OCI-LY7 (cell line): ENCODE results near the gene TNS3. TPM values are rescaled to one million over a fixed set of nuclear protein-coding genes. Genes with fewer than 3 reads are reported as not detected.

Source experiments
- BruUV-seq: library from RNA; stranded (reverse); fragments of 400-500 nt; replicated peaks from 2 replicates; lab custom pipeline; 2021; lab: Mats Ljungman, UMichigan
- CTCF ChIA-PET: fragments of 300-600 bp; sonication (Branson Sonifier 250); formaldehyde crosslinking; loops from one replicate; lab custom pipeline; 2022; ENCODE audit warnings: antibody characterized with exemption; ENCODE audit not compliant: unreplicated experiment; lab: Charles Lee
- POLR2A ChIA-PET: fragments of 300-600 bp; sonication (Branson Sonifier 250); formaldehyde crosslinking; loops from one replicate; lab custom pipeline; 2022; ENCODE audit warnings: antibody characterized with exemption; lab: Charles Lee
- DNase-seq: peaks from one replicate; pipeline ENCODE4 v3.0.0-alpha.2; 2015; ENCODE audit warnings: low spot score
- H2AFZ ChIP-seq: fragments of 200-600 bp; sonication (generic), shearing (Covaris generic); 2 replicates; pipeline ENCODE4 v1.6.1; 2014; ENCODE audit warnings: mild to moderate bottlenecking, antibody characterized with exemption, low read length, moderate library complexity
- H3K27ac ChIP-seq: fragments of 200-600 bp; sonication (generic); 2 replicates; pipeline ENCODE4 v1.5.1; 2014; ENCODE audit warnings: mixed run types, low read depth, mild to moderate bottlenecking, moderate library complexity, low read length, inconsistent platforms; ENCODE audit not compliant: poor library complexity, severe bottlenecking
- H3K36me3 ChIP-seq: fragments of 200-600 bp; sonication (generic); 2 replicates; pipeline ENCODE4 v1.6.1; 2014; ENCODE audit warnings: mild to moderate bottlenecking, antibody characterized with exemption, low read length, moderate library complexity, mixed read lengths; ENCODE audit not compliant: insufficient read depth
- H3K4me1 ChIP-seq: fragments of 200-600 bp; sonication (generic); 2 replicates; pipeline ENCODE4 v1.5.1; 2014; ENCODE audit warnings: mild to moderate bottlenecking, low read length; ENCODE audit not compliant: insufficient read depth, poor library complexity, severe bottlenecking
- H3K4me2 ChIP-seq: fragments of 200-600 bp; sonication (generic); 2 replicates; pipeline ENCODE4 v1.6.1; 2014; ENCODE audit warnings: mild to moderate bottlenecking, low read length
- H3K4me3 ChIP-seq: fragments of 200-600 bp; sonication (generic); 2 replicates; pipeline ENCODE4 v1.5.1; 2014; ENCODE audit warnings: mild to moderate bottlenecking, low read depth, low read length; ENCODE audit not compliant: poor library complexity, severe bottlenecking
- H3K79me2 ChIP-seq: fragments of 200-600 bp; sonication (generic); 2 replicates; pipeline ENCODE4 v1.6.1; 2016; ENCODE audit warnings: low read depth, mild to moderate bottlenecking, low read length, moderate library complexity, mixed read lengths; ENCODE audit not compliant: insufficient read depth
- H3K9me2 ChIP-seq: fragments of 200-600 bp; sonication (generic); 2 replicates; pipeline ENCODE4 v1.6.1; 2016; ENCODE audit warnings: mild to moderate bottlenecking, low read length, mixed read lengths; ENCODE audit not compliant: insufficient read depth
- H3K9me3 ChIP-seq: fragments of 200-600 bp; sonication (generic); 2 replicates; pipeline ENCODE4 v1.6.1; 2014; ENCODE audit warnings: mild to moderate bottlenecking, mixed run types, low read length, mixed read lengths
- H4K20me1 ChIP-seq: fragments of 200-600 bp; sonication (generic); 2 replicates; pipeline ENCODE4 v1.6.1; 2014; ENCODE audit warnings: mild to moderate bottlenecking, antibody characterized with exemption, low read length, moderate library complexity, mixed read lengths; ENCODE audit not compliant: insufficient read depth
- EZH2phosphoT487 ChIP-seq: fragments of 200-600 bp; sonication (generic); IDR thresholded peaks from 2 replicates; pipeline ENCODE4 v1.6.1; 2018; ENCODE audit warnings: low read depth, borderline replicate concordance, mild to moderate bottlenecking, mixed run types, antibody characterized with exemption, low read length, moderate library complexity, mixed read lengths
- intact Hi-C: fragments of 100-400 bp; cut with micrococcal nuclease; formaldehyde crosslinking; loops from one replicate; pipeline ENCODE4 v1.10.0; 2022; ENCODE audit not compliant: unreplicated experiment
- total RNA-seq, 2 experiments: library from RNA; depleted of rRNA in 1 of 2; stranded (reverse); fragments of >200 nt in 1 of 2; shearing (Covaris generic) in 1 of 2; gene quantifications; 2 replicates each; pipeline ENCODE4 v1.2.3, GENCODE V29; 2014 to 2022
- TF ChIP-seq, protein P1 (sequence below): fragments of 200-600 bp; sonication (generic); conservative IDR thresholded peaks from 2 replicates; pipeline ENCODE4 v1.5.1; 2014; ENCODE audit warnings: mild to moderate bottlenecking, antibody characterized with exemption, low read length, moderate library complexity, mixed read lengths

The TNS3 gene
- total RNA-seq, 2 experiments from 2014 or later, result 9.5 to 42.1 TPM

DNA sequence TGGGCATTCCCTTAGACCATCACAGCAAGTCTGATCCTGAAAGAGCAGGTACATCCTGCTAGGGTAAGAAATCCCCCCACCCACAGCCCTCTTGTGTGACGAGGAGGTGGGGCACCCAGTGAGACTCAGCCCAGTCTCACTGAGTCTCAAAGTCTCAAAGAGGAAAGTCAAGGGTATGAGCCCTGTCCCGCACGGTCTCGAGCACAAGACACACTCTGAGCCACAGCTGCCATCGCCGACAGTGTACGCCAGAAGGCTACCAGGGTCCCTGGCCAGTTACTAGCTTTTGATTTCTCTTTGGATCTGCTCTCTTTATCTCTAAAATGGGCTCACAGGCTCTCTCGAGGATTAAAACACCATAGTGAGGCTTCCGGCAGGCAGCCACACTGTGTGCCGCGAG is 190.2 kb downstream of the TNS3 start:
- no peaks in the 10 kb centered on the region for H3K9me3 ChIP-seq
- BruUV-seq, result no TSS peak
- H3K4me1 ChIP-seq, result peaks cover 8% of the 10 kb centered on the region
- no peaks in the 10 kb centered on the region for H3K9me2 ChIP-seq
- no peak for DNase-seq
- H4K20me1 ChIP-seq, result no peaks in the 10 kb centered on the region
- H3K4me3 ChIP-seq, result no peak overlapping the region
- POLR2A ChIA-PET, result no interaction called here
- no peak overlapping the region for H3K4me2 ChIP-seq
- intact Hi-C loops, result no loop called here
- CTCF ChIA-PET, result no interaction called here
- H3K79me2 ChIP-seq, result no peaks in the 10 kb centered on the region
- TF ChIP-seq, protein P1, sequence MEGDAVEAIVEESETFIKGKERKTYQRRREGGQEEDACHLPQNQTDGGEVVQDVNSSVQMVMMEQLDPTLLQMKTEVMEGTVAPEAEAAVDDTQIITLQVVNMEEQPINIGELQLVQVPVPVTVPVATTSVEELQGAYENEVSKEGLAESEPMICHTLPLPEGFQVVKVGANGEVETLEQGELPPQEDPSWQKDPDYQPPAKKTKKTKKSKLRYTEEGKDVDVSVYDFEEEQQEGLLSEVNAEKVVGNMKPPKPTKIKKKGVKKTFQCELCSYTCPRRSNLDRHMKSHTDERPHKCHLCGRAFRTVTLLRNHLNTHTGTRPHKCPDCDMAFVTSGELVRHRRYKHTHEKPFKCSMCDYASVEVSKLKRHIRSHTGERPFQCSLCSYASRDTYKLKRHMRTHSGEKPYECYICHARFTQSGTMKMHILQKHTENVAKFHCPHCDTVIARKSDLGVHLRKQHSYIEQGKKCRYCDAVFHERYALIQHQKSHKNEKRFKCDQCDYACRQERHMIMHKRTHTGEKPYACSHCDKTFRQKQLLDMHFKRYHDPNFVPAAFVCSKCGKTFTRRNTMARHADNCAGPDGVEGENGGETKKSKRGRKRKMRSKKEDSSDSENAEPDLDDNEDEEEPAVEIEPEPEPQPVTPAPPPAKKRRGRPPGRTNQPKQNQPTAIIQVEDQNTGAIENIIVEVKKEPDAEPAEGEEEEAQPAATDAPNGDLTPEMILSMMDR, result no peak
- TF ChIP-seq EZH2phosphoT487, result no peak
- no peak overlapping the region for H2AFZ ChIP-seq
- H3K27ac ChIP-seq, result no peak overlapping the region
- H3K36me3 ChIP-seq, result no peaks in the 10 kb centered on the region

DNA sequence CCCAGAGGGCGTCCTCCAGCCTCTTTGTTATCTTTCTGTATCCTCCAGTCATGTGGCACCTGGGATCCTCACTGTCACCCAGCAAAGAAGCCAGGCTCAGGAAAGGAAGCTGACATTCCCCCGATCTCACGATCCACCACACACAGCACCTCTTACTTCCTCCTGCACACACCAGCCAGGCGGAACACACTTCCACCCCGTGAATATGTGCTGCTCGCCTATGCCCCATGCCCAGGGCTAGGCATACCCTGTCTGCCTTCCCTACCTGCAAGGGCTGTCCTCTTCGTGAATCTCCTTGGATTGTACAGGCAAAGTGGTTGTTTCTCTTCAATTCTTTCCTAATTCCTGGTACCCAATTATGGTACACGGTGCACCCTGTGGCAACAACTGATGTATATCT is 191.0 kb downstream of the TNS3 start:
- intact Hi-C loops, result no loop called here
- Histone ChIP-seq H3K4me2 (no peak overlapping the region), H3K4me3 (no peak overlapping the region), H3K9me2 (no peaks in the 10 kb centered on the region), H4K20me1 (no peaks in the 10 kb centered on the region), H3K4me1 (peaks cover 8% of the 10 kb centered on the region), H3K9me3 (no peaks in the 10 kb centered on the region), H3K36me3 (no peaks in the 10 kb centered on the region), H2AFZ (no peak overlapping the region), H3K79me2 (no peaks in the 10 kb centered on the region), H3K27ac (no peak overlapping the region)
- no TSS peak for BruUV-seq
- peak; percentile 21 for DNase-seq
- no peak for TF ChIP-seq EZH2phosphoT487
- TF ChIP-seq, protein P1, result no peak
- ChIA-PET CTCF (no interaction called here), POLR2A (no interaction called here)

DNA sequence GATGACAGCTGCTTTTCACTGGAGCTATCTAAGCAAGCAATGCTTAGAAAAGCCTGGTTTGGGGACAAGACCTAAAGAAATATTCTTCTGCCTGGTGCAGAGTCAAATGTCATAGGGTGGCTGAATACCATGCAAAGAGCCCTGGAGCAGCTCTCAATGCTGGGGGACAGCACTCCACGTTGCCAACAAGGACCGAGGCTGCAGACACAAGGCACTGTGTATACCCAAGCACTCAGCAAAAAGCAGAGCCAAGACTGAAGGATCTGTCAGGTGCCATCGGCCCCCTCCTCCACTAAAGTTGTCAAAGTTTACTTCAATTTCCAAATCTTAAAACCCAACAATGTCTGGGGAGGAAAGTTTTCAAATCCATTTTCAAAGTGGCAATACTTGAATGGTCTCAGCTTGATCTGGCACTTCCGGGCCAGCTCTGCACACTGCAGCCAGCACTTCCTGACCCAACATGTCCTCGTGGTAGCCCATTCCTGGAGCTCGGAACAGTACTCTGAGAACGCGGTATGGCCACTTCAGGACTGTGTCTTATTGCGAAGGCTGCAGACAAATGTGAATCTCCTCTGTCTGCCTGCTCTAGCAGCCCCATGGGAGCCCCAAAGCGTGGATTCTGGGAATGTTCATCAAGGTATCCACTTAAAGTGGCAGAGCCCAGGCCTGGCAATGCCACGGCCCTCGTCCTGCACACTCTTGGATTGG is 191.8 kb downstream of the TNS3 start:
- H3K36me3 ChIP-seq, result no peaks in the 10 kb centered on the region
- H3K9me2 ChIP-seq, result no peaks in the 10 kb centered on the region
- H3K79me2 ChIP-seq, result no peaks in the 10 kb centered on the region
- TF ChIP-seq EZH2phosphoT487, result no peak
- TF ChIP-seq, protein P1, result no peak
- H4K20me1 ChIP-seq, result no peaks in the 10 kb centered on the region
- ChIA-PET CTCF (no interaction called here), POLR2A (no interaction called here)
- no peak overlapping the region for H3K27ac ChIP-seq
- H3K4me2 ChIP-seq, result no peak overlapping the region
- no TSS peak for BruUV-seq
- intact Hi-C loops, result no loop called here
- no peaks in the 10 kb centered on the region for H3K9me3 ChIP-seq
- H2AFZ ChIP-seq, result no peak overlapping the region
- DNase-seq, result no peak
- H3K4me3 ChIP-seq, result no peak overlapping the region
- H3K4me1 ChIP-seq, result peaks cover 8% of the 10 kb centered on the region
